HG03159 (cell line): ENCODE measurements around the gene FIGNL1.
"Not testable (repeated sequence)": the region's sequence is repeated elsewhere in the genome, so short reads cannot be mapped to it uniquely, and the experiment has no call there.

Source experiments
- ATAC-seq: cut with Tn5 transposase; IDR thresholded peaks from one replicate; pipeline ENCODE4 v1.9.1; 2021; ENCODE audit warnings: mild to moderate bottlenecking, moderate library complexity; ENCODE audit not compliant: unreplicated experiment

Gene FIGNL1

DNA sequence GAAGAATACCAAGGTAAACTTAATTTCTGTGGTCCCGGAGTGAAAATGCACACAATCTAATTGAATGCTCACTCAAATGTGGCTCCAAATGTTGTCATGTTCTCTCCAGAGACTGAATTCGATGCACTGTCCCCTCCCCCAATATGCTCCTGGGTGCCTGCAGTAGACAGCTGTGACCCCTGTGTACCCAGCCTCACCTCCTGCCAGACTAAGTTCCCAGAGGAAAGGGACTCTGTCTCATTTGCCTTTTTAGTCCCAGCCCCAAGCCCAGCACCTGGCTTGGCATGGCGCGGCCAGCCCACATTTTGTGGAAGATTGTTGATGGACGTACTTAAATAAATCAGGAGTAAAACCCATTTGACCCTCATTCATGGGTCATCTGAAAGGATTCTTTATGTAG is 21.8 kb upstream of the FIGNL1 start:
- ATAC-seq: no peak

GRCh38 chr7:50470250-50471163 is 20.4 kb upstream of the FIGNL1 start:
- no peak for ATAC-seq

- no peak for ATAC-seq
Measured at GRCh38 chr7:50469181-50469580, 19.0 kb upstream of the FIGNL1 start.

DNA sequence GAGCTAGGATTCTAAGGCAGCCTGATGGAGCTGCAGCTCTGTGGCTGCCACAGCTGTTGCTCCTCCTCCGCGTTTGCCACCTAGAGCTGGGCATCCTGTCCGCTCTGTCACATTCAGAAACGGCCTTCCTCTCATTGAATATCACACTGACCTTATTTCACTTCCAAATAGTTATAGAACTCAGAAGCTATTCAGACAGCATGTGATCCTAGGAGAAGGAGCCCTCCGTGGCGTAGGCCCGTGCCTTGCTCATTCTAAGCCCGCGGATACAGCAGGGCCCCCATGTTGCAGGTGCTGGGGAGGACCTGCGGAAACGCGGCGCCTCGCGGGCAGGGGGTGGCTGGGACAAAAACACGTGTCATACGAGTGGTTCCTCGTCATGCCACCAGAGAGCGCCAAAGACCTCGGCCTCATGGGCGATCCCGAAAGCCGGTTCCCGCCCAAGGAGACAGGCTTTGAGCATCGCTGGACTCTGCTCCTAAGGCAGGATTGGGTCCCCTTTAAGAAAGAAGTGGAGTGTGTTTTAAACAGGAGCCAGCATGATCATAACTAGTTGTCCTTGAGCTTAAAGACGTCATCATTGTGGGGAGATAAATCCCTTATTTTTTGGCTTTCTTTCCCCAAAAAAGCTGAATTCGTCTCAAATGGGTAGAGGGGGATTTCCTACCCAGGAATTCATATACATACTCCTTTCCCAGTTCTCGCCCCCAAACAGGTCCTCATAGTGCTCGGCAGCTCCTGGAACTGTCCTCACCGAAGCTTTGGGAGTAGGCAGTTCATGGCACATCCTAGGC is 17.9 kb upstream of the FIGNL1 start:
- ATAC-seq: peak; percentile 91

GRCh38 chr7:50466815-50467585 is 16.9 kb upstream of the FIGNL1 start:
- no peak for ATAC-seq

DNA sequence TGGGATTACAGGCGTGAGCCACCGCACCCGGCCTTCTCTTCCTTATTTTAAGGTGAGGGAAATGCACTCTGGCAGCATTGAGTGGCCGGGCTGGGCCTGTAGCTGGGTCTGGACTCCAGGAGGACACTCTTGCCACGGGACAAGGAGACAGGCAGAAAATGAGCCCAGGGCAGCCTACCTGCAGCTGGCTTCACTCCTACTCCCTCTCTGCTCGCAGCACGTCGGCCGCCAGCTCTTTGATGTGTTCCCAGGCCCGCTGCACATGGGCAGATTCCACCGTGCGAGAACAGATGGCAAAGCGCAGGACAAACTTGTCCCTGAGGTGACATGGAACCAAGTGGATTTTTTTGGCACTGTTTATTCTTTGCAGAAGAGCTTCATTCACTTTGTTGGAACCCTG is 12.9 kb upstream of the FIGNL1 start:
- no peak for ATAC-seq

GRCh38 chr7:50462361-50462760 is 12.2 kb upstream of the FIGNL1 start:
- no peak for ATAC-seq

GRCh38 chr7:50461695-50462094 is 11.5 kb upstream of the FIGNL1 start:
- no peak for ATAC-seq

DNA sequence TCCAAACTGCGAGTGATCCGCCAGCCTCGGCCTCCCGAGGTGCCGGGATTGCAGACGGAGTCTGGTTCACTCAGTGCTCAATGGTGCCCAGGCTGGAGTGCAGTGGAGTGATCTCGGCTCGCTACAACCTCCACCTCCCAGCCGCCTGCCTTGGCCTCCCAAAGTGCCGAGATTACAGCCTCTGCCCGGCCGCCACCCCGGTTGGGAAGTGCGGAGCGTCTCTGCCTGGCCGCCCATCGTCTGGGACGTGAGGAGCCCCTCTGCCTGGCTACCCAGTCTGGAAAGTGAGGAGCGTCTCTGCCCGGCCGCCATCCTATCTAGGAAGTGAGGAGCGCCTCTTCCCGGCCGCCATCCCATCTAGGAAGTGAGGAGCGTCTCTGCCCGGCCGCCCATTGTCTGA is 9.0 kb upstream of the FIGNL1 start:
- not testable (repeated sequence) for ATAC-seq

DNA sequence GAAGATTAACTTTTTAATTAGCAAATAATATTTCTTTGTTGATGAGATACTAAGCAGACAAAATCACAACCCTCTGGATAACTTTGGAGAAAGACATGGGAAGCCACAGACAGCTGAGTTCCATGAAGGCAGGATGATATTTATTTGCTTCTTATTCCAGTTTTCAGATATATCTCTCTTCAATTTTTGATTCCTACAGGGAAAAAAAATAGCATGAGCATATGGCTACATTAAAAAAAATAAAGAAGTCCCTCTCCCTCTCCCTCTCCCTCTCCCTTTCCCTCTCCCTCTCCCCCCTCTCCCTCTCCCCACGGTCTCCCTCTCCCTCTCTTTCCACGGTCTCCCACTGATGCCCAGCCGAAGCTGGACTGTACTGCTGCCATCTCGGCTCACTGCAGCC is 8.5 kb upstream of the FIGNL1 start:
- ATAC-seq: not testable (repeated sequence)

GRCh38 chr7:50456371-50457123 is 6.4 kb upstream of the FIGNL1 start:
- no peak for ATAC-seq

DNA sequence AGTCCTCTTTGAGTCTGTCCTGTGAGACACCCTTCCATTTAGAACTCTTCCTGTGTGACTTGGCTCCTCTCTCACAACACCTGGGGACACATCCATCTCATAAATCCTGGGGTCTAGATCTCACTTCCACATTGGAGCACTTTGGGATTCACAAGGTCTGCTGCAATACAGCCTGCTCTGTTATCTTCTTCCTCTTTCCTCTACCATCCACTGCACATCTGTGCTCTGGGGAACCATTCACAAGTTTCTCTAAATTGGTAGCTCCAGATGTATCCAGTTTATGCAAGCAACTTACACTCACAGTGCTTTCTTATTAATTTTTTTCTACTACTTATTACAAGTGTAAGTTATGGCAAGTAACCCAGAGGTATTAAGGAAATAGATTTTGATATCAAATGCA is 5.5 kb upstream of the FIGNL1 start:
- no peak for ATAC-seq

GRCh38 chr7:50454968-50455367 is 4.8 kb upstream of the FIGNL1 start:
- ATAC-seq: no peak

- peak; percentile 4 for ATAC-seq
Measured at GRCh38 chr7:50450590-50451032, 461 bp upstream of the FIGNL1 start.

- no peak for ATAC-seq
Measured at GRCh38 chr7:50449501-50449880, 659 bp downstream of the FIGNL1 start.

- ATAC-seq: peak; percentile 37
Measured at GRCh38 chr7:50448823-50449222, 1.3 kb downstream of the FIGNL1 start.

GRCh38 chr7:50446542-50446960 is 3.6 kb downstream of the FIGNL1 start:
- ATAC-seq: no peak

DNA sequence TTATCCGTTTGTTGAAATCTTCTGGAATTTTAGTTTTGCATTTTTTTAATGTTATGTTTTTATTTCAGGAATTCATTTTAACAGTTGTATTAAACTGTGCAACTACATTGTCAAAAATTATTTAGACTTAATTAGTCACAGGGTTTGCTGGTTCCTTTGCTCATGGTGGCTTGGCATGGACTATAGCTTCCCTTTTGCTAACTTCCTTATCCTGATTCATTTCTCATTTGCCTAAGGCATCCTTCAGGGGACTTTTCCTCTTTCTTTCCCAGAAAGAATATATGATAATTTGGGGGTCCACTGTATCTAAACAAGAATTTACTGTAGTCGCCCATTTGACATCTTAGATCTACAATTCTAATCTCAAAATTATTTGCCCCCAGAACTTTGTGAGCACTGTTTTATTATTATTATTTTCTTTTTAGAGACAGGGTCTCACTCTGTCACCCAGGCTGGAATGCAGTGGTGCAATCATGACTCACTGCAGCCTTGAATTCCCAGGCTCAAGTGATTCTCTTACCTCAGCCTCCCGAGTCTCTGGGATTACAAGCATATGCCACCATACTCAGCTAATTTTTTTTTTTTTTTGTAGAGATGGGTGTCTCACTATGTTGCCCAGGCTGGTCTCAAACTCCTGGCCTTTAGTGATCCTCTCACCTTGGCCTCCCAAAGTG is 13.9 kb downstream of the FIGNL1 start:
- ATAC-seq: no peak

DNA sequence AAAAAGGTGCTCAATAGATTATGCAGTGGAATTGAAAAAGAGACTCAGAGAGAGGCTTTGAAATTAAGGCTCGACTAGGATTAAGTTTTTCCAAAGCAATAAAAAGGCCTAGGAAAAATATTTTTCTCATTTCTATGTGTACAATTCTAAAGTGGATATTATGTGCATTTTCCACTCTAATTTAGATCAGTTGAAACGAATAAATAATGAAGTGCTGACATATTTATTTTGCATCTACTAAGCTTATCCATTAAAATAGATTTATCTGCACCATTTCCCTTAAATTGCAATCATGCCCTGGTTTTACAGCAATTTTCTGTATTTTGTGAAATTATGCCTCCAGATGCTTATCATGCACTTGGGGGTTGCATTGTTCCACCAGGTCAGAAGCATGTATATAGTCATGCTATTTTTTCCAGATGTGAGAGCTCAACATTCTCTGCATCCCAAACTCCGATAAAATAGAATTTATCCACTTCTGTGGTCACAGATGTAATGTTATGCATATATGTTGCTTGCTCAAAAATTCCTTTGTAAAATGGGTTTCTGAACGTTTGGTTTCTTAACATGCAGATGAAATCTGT is 18.3 kb downstream of the FIGNL1 start:
- ATAC-seq: no peak

GRCh38 chr7:50431316-50431715 is 18.8 kb downstream of the FIGNL1 start:
- no peak for ATAC-seq
